HCT116 (cell line): ENCODE data around the gene TIMM13. TPM values are rescaled to one million over a fixed set of nuclear protein-coding genes. Genes with fewer than 3 reads are reported as not detected.

ENCODE experiments used
- ATAC-seq: fragments of 200-7000 bp; cut with Tn5 transposase; 2 replicates; pipeline ENCODE4 v1.9.1; 2020; ENCODE audit warnings: mild to moderate bottlenecking, moderate library complexity
- BruUV-seq: library from RNA; stranded (reverse); fragments of 400-500 nt; replicated peaks from 2 replicates; lab custom pipeline; 2021; lab: Mats Ljungman, UMichigan
- CTCF ChIA-PET: fragments of 300-600 bp; sonication (Branson Sonifier 250); formaldehyde crosslinking; loops from one replicate; lab custom pipeline; 2021; ENCODE audit warnings: antibody characterized with exemption; lab: Charles Lee
- POLR2A ChIA-PET: fragments of 300-600, 350-600 bp; sonication (Branson Sonifier 250); formaldehyde crosslinking; loops from one replicate; lab custom pipeline; 2021; ENCODE audit warnings: antibody characterized with exemption; lab: Charles Lee
- RAD21 ChIA-PET, 2 experiments: fragments of 300-600 bp; sonication (Branson Sonifier 250); formaldehyde crosslinking; loops; one replicate each; lab custom pipeline; 2023; ENCODE audit warnings: low total read pairs in 2 of 2; ENCODE audit not compliant: uncharacterized antibody in 2 of 2, unreplicated experiment in 2 of 2, low non-redundant PET in 1 of 2; lab: Charles Lee
- DNase-seq: peaks from one replicate; pipeline ENCODE4 v3.0.0-alpha.2; 2010; ENCODE audit warnings: low read depth, low spot score
- H2AFZ ChIP-seq: fragments of 200-600 bp; shearing (Covaris generic), sonication (generic); 2 replicates; pipeline ENCODE4 v1.6.1; 2017; ENCODE audit warnings: low read depth, mixed run types, mixed read lengths, antibody characterized with exemption, low read length; ENCODE audit not compliant: poor library complexity, severe bottlenecking
- H3K27ac ChIP-seq: 2 replicates; pipeline ENCODE4 v1.5.1; 2012; ENCODE audit warnings: low read depth, low read length
- H3K27me3 ChIP-seq: fragments of 200-600 bp; sonication (generic); 2 replicates; pipeline ENCODE4 v1.6.1; 2016; ENCODE audit warnings: mixed run types, low read length, mixed read lengths; ENCODE audit not compliant: insufficient read depth
- H3K36me3 ChIP-seq, 2 experiments: fragments of 200-500 bp in 1 of 2; fragments of 200-600 bp in 1 of 2; sonication (Bioruptor generic) in 1 of 2; sonication (generic) in 1 of 2; 2 replicates each; pipeline versions ENCODE4 v1.5.1 to v1.6.1; 2014 to 2016; ENCODE audit warnings: low read length in 2 of 2, inconsistent platforms in 1 of 2, mixed read lengths in 1 of 2, mixed run types in 1 of 2; ENCODE audit not compliant: insufficient read depth in 2 of 2, control insufficient read depth in 1 of 2
- H3K4me1 ChIP-seq, 2 experiments: fragments of 200-600 bp in 1 of 2; sonication (generic) in 1 of 2; 2 replicates each; pipeline versions ENCODE4 v1.5.1 to v1.6.1; 2012 to 2017; ENCODE audit warnings: low read length in 2 of 2, inconsistent platforms in 1 of 2, mild to moderate bottlenecking in 1 of 2, mixed read lengths in 1 of 2, mixed run types in 1 of 2, moderate library complexity in 1 of 2; ENCODE audit not compliant: insufficient read depth in 2 of 2, control insufficient read depth in 1 of 2
- H3K4me2 ChIP-seq: fragments of 200-600 bp; sonication (generic); 2 replicates; pipeline ENCODE4 v1.6.1; 2017; ENCODE audit warnings: mixed run types, low read length, mixed read lengths
- H3K4me3 ChIP-seq, 2 experiments: fragments of 200-600 bp in 1 of 2; sonication (generic) in 1 of 2; replicated peaks in 1 of 2; 2 replicates each; pipeline ENCODE4 v1.5.1; 2011 to 2016; ENCODE audit warnings: low read length in 2 of 2, control low read depth in 1 of 2, low read depth in 1 of 2, mild to moderate bottlenecking in 1 of 2, mixed read lengths in 1 of 2, mixed run types in 1 of 2
- H3K79me2 ChIP-seq: fragments of 200-600 bp; sonication (generic); 2 replicates; pipeline ENCODE4 v1.6.1; 2017; ENCODE audit warnings: mild to moderate bottlenecking, mixed run types, low read length, moderate library complexity, mixed read lengths; ENCODE audit not compliant: insufficient read depth
- H3K9ac ChIP-seq: fragments of 200-600 bp; sonication (generic); 2 replicates; pipeline ENCODE4 v1.6.1; 2016; ENCODE audit warnings: low read length, mixed read lengths
- H3K9me2 ChIP-seq: fragments of 200-600 bp; sonication (generic), shearing (Covaris generic); 2 replicates; pipeline ENCODE4 v1.6.1; 2017; ENCODE audit warnings: mixed run types, mild to moderate bottlenecking, moderate library complexity; ENCODE audit not compliant: insufficient read depth
- H3K9me3 ChIP-seq, 2 experiments: fragments of 200-500 bp in 1 of 2; fragments of 200-600 bp in 1 of 2; sonication (Bioruptor generic) in 1 of 2; sonication (generic) in 1 of 2; 2 replicates each; pipeline ENCODE4 v1.6.1; 2014 to 2017; ENCODE audit warnings: low read length in 2 of 2, mixed read lengths in 2 of 2, inconsistent platforms in 1 of 2, low read depth in 1 of 2, mild to moderate bottlenecking in 1 of 2, mixed run types in 1 of 2, moderate library complexity in 1 of 2; ENCODE audit not compliant: control insufficient read depth in 1 of 2, insufficient read depth in 1 of 2
- H4K20me1 ChIP-seq: fragments of 200-600 bp; sonication (generic), shearing (Covaris generic); 2 replicates; pipeline ENCODE4 v1.6.1; 2017; ENCODE audit warnings: mixed run types, mild to moderate bottlenecking, moderate library complexity; ENCODE audit not compliant: insufficient read depth
- CEBPB ChIP-seq: IDR thresholded peaks from 2 replicates; pipeline ENCODE4 v1.6.1; 2012; ENCODE audit warnings: low read depth
- EGR1 ChIP-seq: IDR thresholded peaks from 2 replicates; pipeline ENCODE4 v1.6.1; 2012; ENCODE audit warnings: low read depth
- EZH2 ChIP-seq: fragments of 200-600 bp; sonication (generic); IDR thresholded peaks from 2 replicates; pipeline ENCODE4 v1.6.1; 2017; ENCODE audit warnings: antibody characterized with exemption, mixed run types
- EZH2phosphoT487 ChIP-seq: fragments of 200-600 bp; IDR thresholded peaks from 2 replicates; pipeline ENCODE4 v1.6.1; 2018; ENCODE audit warnings: antibody characterized with exemption, borderline replicate concordance
- FOSL1 ChIP-seq: IDR thresholded peaks from 2 replicates; pipeline ENCODE4 v1.6.1; 2012; ENCODE audit warnings: low read depth
- POLR2A ChIP-seq: IDR thresholded peaks from 2 replicates; pipeline ENCODE4 v1.7.0; 2011; ENCODE audit warnings: borderline replicate concordance; ENCODE audit not compliant: insufficient read depth, insufficient read length; ENCODE audit errors: extremely low read depth
- POLR2AphosphoS5 ChIP-seq: IDR thresholded peaks from 2 replicates; pipeline ENCODE4 v1.6.1; 2011; ENCODE audit warnings: mild to moderate bottlenecking, low read depth, low read length, moderate library complexity
- RAD21 ChIP-seq: IDR thresholded peaks from 2 replicates; pipeline ENCODE4 v1.6.1; 2012; ENCODE audit warnings: low read depth, mild to moderate bottlenecking
- SIN3A ChIP-seq: IDR thresholded peaks from 2 replicates; pipeline ENCODE4 v1.6.1; 2012; ENCODE audit warnings: low read depth
- TCF7L2 ChIP-seq: IDR thresholded peaks from 2 replicates; pipeline ENCODE4 v1.7.0; 2011; ENCODE audit warnings: borderline replicate concordance, inconsistent platforms; ENCODE audit not compliant: insufficient read depth, insufficient read length; ENCODE audit errors: extremely low read depth
- YY1 ChIP-seq: IDR thresholded peaks from 2 replicates; pipeline ENCODE4 v1.6.1; 2011; ENCODE audit warnings: low read length, low read depth, moderate library complexity, mild to moderate bottlenecking; ENCODE audit not compliant: insufficient replicate concordance; ENCODE audit errors: extremely low read depth
- ZFX ChIP-seq: fragments of 450-650 bp; IDR thresholded peaks from 2 replicates; pipeline ENCODE4 v1.6.1; 2017
- intact Hi-C: fragments of 100-400 bp; cut with micrococcal nuclease; formaldehyde crosslinking; loops from 2 replicates; pipeline ENCODE4 v1.10.0; 2022
- total RNA-seq: library from RNA; stranded (reverse); gene quantifications from one replicate; pipeline ENCODE4 v1.2.1, GENCODE V29; 2021; ENCODE audit not compliant: unreplicated experiment
- TF ChIP-seq, protein P1 (sequence below): IDR thresholded peaks from 2 replicates; pipeline ENCODE4 v1.6.1; 2011; ENCODE audit warnings: mild to moderate bottlenecking, low read length, moderate library complexity; ENCODE audit not compliant: insufficient replicate concordance; ENCODE audit errors: extremely low read depth
- TF ChIP-seq, protein P2 (sequence below): IDR thresholded peaks from 2 replicates; pipeline ENCODE4 v1.6.1; 2012
- TF ChIP-seq, protein P3 (sequence below): IDR thresholded peaks from 2 replicates; pipeline ENCODE4 v1.6.1; 2012
- TF ChIP-seq, protein P4 (sequence below): IDR thresholded peaks from 2 replicates; pipeline ENCODE4 v1.6.1; 2012; ENCODE audit warnings: low read depth

TIMM13 gene
- total RNA-seq, 1 experiment from 2014 or later = 151 TPM

DNA sequence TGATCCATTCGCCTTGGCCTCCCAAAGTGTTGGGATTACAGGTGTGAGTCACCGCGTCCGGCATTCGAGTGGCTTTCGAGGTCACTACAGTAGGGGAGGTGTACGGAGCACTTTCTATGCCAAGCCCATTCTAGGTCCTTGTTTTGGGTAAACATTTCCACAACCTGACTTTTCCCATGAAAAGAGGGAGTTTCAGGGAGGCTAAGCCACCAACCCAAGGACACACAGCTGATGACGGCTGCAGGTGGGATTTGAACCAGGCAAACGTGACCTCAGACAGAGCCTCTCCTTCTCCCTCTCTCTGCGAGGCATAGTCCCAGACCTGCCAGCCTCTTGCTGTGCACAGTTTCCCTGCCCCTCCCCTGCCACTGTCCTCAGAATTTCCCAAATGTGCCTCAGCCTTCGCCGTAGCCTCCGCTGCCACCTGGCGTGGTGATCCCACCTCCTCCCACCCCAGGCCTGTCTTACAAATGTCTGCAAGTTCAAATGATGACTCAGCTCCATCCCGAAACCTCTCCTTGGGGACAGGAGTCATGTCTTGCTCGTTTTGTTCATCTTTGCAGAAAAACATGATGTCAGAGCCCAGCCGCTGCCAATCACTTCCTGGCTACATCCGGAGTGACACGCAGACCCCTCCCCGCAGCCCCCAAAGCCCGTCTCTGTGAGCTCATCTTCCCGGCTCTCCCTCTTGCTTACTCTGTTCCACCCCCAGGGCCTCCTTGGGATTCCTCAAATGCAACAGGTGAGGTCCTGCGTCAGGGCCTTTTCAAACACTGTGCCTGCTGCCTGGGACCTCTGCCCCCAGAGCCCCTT is 41.9 kb upstream of the TIMM13 start (continued):
- TF ChIP-seq, protein P1, sequence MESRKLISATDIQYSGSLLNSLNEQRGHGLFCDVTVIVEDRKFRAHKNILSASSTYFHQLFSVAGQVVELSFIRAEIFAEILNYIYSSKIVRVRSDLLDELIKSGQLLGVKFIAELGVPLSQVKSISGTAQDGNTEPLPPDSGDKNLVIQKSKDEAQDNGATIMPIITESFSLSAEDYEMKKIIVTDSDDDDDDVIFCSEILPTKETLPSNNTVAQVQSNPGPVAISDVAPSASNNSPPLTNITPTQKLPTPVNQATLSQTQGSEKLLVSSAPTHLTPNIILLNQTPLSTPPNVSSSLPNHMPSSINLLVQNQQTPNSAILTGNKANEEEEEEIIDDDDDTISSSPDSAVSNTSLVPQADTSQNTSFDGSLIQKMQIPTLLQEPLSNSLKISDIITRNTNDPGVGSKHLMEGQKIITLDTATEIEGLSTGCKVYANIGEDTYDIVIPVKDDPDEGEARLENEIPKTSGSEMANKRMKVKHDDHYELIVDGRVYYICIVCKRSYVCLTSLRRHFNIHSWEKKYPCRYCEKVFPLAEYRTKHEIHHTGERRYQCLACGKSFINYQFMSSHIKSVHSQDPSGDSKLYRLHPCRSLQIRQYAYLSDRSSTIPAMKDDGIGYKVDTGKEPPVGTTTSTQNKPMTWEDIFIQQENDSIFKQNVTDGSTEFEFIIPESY = no peak

DNA sequence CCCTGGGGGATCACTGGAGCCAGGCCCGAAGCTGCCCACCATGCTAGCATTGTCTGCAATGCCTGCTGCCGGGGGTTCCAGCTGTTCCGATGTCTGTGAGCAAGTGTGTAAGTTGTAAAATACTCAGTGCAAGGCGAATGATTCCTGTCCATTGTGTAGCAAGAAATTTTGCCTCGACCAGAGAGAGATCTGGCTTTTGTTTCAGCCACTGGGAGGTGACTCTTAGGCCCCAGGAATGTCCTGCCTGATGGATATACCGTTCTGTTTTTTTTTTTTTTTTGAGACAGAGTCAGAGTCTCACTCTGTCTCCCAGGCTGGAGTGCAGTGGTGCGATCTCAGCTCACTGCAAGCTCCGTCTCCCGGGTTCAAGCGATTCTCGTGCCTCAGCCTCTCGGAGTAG is 41.2 kb upstream of the TIMM13 start:
- Histone ChIP-seq H3K27me3 (no peaks in the 10 kb centered on the region), H3K36me3 (no peaks in the 10 kb centered on the region), H3K79me2 (no peaks in the 10 kb centered on the region), H4K20me1 (no peaks in the 10 kb centered on the region), H3K4me1 (peaks cover 21 to 41% of the 10 kb centered on the region in 2 experiments), H3K9me3 (no peaks in the 10 kb centered on the region), H3K4me2 (peak overlapping the region; percentile 63), H2AFZ (peak overlapping the region; percentile 68), H3K9ac (peak overlapping the region; percentile 36), H3K4me3 (peak overlapping the region in 1 of 2 experiments; percentile 41; a peak in 2 of 4 replicates), H3K9me2 (no peaks in the 10 kb centered on the region), H3K27ac (peak overlapping the region; percentile 54)
- POLR2A ChIA-PET = interaction anchor here (1.0 to 1.2 kb wide), 2 partner anchors 11 to 72 kb away, joined by 3 to 4 read pairs; no protein-coding TSS in a partner anchor
- ATAC-seq (peak; percentile 7; the same call in 1 of the 2 replicates), DNase-seq (no peak)
- CTCF ChIA-PET = interaction anchor here (1.6 kb wide), 1 partner anchor 130 kb away, joined by 4 read pairs; no protein-coding TSS in a partner anchor
- TF ChIP-seq EZH2 (no peak), POLR2A (no peak), SIN3A (no peak), FOSL1 (no peak), TCF7L2 (no peak), EZH2phosphoT487 (no peak), POLR2AphosphoS5 (no peak), YY1 (no peak), EGR1 (no peak), ZFX (no peak), CEBPB (no peak), RAD21 (no peak)
- TF ChIP-seq, protein P2, sequence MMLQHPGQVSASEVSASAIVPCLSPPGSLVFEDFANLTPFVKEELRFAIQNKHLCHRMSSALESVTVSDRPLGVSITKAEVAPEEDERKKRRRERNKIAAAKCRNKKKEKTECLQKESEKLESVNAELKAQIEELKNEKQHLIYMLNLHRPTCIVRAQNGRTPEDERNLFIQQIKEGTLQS = no peak
- TF ChIP-seq, protein P3, sequence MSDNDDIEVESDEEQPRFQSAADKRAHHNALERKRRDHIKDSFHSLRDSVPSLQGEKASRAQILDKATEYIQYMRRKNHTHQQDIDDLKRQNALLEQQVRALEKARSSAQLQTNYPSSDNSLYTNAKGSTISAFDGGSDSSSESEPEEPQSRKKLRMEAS = no peak
- TF ChIP-seq, protein P4, sequence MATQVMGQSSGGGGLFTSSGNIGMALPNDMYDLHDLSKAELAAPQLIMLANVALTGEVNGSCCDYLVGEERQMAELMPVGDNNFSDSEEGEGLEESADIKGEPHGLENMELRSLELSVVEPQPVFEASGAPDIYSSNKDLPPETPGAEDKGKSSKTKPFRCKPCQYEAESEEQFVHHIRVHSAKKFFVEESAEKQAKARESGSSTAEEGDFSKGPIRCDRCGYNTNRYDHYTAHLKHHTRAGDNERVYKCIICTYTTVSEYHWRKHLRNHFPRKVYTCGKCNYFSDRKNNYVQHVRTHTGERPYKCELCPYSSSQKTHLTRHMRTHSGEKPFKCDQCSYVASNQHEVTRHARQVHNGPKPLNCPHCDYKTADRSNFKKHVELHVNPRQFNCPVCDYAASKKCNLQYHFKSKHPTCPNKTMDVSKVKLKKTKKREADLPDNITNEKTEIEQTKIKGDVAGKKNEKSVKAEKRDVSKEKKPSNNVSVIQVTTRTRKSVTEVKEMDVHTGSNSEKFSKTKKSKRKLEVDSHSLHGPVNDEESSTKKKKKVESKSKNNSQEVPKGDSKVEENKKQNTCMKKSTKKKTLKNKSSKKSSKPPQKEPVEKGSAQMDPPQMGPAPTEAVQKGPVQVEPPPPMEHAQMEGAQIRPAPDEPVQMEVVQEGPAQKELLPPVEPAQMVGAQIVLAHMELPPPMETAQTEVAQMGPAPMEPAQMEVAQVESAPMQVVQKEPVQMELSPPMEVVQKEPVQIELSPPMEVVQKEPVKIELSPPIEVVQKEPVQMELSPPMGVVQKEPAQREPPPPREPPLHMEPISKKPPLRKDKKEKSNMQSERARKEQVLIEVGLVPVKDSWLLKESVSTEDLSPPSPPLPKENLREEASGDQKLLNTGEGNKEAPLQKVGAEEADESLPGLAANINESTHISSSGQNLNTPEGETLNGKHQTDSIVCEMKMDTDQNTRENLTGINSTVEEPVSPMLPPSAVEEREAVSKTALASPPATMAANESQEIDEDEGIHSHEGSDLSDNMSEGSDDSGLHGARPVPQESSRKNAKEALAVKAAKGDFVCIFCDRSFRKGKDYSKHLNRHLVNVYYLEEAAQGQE = no peak
- no TSS peak for BruUV-seq
- RAD21 ChIA-PET = no interaction called here
- intact Hi-C loops = loop anchor here (10.0 kb wide), 1 partner anchor 304 kb away; the partner anchor contains the start of gene DOT1L
